Suppressor macrophage treated with lipopolysaccharide for 1 hour (primary cell): ENCODE measurements around the gene IGF2BP2.

Source experiments
- DNase-seq, 3 donors: peaks; one replicate each; pipeline ENCODE4 v3.0.0-alpha.2; 2020 to 2022

IGF2BP2 gene

DNA sequence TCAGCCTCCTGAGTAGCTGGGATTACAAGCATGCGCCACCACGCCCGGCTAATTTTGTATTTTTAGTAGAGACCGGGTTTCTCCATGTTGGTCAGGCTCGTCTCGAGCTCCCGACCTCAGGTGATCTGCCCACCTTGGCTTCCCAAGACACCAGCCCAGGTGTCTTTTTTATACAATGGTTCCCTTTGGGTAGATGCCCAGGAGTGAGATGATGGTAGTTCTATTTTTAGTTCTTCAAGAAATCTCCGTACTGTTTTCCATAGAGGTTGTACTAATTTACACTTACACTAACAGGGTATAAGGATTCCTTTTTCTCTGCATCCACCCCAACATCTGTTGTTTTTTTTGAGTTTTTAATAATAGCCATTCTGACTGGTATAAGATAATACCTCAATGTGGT lies 94.3 kb downstream of the IGF2BP2 start:
- no peak for DNase-seq

DNA sequence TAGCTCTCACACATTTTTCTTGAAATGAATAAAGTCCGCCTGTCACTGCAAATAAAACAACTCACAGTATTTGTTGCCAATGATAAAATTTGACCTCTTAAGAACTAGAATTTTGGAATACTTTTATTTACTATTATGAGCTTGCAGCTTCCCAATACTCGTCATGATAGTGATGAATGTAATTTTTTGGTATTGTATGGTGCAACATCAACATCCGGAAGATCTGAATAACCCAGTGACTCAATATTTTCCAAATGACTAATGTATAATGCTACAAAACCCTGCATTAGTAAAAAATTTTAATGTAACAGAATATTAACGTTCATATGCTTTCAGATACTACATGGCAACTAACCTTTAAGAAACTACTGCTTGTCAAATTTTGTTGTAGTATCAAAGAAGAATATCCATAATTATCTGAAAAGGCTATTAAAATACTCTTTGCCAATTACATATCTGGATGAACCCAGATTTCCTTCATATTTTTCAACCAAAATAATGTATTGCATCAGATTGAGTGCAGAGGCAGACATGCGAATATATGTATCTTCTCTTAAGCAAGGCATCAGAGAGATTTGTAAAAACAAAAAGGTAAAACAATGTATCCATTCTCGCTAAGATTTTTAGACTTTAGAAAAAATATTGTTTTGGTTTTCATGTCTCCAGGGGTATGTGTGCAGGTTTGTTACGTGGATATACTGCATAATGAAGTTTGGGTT lies 95.3 kb downstream of the IGF2BP2 start:
- DNase-seq = peak; percentile 57 to 91 (median 90)

DNA sequence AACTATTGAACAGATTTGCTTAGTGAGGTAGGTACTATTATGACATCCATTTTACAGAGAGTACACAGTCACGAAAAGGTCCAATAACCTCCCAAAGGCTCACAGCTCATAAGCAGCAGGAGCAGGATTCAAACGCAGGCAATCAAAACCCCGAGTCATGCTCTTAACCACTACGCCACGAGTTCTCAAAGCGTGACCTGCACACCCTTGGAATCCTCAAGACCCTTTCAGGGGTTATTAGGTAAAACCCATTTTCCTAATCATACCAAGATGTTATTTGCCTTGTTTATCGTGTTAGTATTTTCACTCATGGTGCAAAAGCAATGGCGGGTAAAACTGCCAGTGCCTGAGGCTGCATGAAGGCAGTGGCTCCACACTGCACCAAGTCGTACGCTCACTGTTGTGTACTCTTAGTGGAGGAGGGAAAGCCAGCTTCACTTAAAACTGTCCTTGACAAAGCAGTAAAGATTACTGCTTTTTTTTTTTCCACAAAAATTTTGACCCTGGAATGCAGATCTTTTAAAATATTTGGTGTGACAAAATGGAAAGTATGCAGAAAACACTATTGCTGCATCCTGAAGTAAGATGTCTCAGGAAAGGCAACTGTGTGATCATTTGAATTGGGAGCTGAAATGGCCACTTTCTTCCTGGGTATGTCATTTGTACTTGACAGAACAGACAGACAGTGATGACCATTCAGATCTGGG lies 96.1 kb downstream of the IGF2BP2 start:
- DNase-seq = peak in 1 of 3 donors; percentile 23

DNA sequence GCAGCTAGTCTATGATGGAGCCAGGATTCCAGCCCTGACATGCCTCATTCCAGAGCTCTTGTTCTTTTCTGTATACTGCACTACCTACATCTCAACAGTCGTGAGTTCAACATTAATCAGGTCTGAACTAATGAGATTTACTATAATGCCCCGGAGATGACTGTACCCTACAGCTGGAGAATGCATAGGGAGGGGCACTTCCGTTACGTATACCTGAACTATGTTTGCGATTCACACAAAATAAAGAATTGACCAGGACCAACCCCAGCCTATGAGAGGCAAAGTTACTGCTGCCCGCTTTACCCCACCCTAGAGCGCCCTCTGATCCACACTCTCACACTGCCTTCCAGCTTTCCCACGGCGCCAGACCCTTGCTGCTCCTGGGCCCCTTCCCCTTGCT lies 97.0 kb downstream of the IGF2BP2 start:
- DNase-seq = no peak

DNA sequence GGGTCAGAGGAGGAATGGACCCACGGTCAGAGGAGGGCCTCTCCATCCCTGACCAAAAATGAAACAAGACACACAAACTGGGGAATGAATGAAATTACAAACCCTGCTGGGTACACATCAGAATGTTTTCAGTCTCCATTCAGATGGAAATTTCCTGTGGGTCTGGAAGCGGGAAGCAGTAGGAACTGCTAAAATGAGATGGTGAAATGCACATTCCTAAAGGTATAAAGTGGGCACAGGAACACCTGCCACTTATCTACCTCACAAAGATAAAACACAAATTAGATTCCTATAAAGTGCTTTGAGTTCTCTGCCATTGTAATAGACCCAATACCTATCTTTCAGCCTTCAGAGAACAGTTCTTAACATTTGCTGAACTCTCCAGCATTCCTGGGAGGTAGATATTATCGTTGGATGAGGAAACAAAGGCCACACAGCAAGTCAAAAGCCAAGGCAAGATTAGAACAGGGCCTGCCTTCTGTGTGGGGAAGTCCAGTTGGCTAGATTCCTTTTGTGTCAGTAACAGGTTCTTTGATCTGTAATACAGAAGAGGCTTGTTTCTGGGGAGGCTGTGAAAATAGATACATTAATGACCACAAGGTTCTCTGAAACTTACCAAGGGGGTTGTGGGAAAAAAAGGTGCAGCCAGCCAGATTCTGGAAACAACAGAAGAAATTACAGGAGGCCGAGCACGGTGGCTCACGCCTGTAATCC lies 98.4 kb downstream of the IGF2BP2 start:
- no peak for DNase-seq

DNA sequence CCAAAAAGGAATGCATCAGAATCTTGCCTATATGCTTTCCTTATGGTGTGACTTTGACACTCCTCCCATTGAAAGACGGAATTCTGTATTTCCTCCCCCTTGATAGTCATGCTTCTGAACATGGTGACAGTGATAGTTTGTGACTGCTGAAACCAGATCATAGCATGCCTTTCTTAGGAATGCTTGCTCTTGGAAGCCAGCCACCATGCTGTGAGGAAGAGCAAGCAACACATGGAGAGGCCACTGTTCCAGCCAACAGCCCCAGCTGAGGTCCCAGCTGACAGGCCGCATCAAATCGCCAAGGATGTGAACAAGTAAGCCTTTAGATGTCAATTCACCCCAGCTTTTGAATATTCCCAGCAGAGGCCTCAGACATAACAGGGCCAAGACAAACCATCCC lies 100.1 kb downstream of the IGF2BP2 start:
- no peak for DNase-seq

DNA sequence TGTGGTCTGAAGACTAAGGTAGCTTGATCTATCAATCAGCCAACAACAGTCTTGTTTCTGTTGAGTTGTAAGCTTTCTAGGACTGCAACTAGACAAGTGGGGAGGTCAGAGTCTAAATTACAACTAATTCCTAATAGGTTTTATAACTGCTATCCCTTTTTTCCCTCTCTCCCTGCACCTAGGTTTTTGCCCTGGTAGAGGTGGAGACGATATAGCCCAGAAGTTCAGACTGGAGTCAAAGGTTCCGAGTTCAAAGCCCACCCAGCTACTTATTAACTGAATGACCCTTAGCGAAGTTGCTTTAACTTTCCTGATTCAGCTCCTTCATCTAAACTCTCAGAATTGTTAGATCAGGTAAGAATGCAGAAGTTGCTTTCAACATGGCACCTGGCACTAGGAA lies 100.6 kb downstream of the IGF2BP2 start:
- DNase-seq = no peak

DNA sequence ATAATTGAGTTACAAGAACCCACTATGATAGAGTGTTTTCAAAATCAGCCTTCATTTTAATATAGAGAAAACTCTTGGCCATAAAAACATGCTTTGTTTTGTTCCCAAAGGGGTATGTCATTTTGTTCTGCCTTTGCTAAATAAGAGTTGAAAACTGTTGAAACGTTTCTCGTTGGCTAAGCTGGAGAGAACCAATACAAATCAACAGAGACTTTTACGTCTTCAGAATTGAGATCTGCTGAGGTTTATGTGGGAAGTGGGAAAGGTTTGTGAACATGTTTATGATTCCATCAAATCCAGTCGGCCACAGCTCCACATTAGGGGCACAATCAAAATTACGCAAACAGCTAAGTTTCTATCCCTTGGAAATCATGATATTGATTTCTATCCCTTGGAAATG lies 102.0 kb downstream of the IGF2BP2 start:
- no peak for DNase-seq

DNA sequence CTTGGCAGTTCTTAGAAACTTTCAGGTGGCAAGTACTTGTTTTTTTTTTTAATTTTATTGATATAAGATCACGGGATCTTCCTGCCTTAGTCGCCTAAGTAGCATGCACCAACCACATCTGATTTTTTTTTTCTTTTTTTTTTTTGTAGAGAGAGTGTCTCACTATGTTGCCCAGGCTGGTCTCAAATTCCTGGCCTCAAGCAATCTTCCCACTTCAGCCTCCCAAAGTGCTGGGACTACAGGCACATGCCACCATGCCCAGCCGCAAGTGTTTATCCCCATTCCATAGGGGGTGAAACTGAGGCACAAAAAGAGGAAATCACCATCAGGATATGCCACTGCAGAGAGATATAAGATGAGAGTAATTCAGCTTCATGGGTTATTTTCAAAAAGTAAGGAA lies 102.9 kb downstream of the IGF2BP2 start:
- DNase-seq = no peak

DNA sequence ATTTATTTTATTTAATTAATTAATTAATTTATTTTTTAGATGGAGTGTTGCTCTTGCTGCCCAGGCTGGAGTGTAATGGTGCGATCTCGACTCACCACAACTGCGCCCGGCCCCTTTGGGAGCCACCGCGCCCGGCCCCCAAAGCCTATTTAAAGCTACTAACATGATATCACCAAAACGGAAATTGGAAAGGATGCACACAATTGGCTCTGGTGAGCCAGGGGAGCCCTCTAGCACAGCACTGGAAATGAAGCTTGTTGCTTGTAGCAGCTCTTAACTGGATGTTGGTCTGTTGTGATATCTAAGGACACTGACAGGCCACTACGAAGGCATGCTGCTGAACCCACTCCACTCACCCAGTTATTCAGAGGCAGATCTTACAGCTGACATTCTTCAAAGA lies 104.5 kb downstream of the IGF2BP2 start:
- DNase-seq = no peak

DNA sequence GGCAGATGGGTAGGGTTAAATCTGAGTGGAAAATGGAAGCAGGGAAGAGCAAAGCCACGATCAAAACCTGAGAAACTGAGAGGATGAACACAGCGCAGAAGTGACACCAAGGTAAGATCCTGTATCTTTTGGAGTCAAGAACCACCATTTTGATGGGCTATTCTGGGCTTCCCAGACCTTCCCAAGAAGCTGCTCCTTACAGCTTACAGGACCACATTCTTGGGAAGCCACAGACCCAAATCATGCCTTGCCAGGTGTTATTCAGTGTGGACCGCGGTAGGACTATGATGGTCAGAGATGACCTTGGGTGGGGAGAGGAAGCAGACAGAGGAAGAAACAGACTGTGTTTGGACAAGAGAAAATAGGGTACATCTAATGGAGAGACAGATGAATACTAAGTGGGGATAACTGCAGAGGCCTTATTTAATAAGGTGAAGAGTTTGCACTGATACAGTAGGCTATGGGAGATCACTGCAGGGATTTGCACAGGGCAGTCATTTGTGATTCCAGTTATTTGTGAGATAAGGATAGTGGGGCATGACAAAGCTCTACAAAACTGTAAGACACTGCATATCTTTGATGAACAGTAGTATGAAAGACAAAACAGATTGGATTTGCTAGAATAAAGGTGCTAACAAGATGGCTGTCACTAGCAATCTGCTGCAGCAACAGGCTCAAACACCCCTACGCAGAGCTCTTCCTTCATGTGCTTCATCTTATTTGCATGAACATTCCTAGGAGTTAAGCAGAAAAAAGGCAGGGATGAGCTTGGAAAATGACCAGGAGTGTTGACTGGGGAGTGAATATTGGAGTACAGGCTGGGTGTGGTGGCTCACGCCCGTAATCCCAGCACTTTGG lies 105.9 kb downstream of the IGF2BP2 start:
- no peak for DNase-seq

DNA sequence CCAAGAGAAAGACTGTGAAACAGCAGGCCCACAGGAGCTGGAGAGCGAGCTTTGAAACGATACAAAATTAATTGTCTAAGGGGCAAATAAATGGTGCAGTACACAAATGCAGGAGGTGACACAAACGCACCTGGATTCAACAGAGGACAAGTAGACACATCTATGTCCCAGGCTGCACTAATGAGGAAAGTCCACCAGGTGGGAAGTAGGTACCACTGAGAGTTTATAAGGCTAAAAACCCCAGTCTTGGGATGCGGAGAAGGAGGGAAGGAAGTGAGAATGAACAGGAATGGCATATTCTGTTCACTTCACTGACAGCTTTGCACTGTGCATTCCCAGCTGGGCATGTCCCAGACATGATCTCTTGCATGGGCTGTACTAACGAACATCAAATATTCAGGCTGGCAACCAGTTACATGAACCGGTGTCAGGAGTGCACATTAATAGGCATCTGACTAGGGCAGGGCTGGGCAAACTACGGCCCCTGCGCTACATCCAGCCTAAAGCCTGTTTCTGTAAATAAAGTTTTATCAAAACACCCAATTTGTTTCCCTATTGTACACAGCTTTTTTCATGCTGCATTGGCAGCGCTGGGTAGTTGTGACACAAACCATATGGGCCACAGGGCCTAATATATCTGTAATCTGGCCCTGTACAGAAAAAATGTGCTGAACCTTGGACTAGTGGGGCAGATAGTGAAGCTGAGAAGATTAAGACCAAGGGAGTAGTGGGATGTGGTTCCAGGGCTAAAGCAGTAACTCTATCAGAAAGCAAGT lies 107.0 kb downstream of the IGF2BP2 start:
- no peak for DNase-seq

DNA sequence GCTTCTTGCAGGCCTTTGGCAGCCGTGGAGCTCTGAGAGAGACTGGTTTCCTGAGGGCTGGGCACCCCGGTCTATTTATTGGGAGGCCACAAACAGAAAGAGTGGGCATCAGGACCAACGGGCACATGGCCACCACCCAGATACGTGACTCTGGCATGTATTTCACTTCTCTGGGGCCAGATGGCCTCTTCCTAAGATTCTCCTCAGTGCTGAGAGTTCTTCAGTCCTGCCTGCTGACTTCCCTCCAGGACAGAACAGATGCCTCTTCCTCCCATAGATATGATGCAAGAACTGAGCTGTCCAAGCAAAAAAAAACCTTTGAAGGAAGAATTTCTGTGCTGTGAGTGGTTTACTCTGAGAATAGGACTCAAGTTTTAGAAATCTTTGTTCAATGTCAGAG lies 107.7 kb downstream of the IGF2BP2 start:
- peak; percentile 47 to 62 (median 58) for DNase-seq

DNA sequence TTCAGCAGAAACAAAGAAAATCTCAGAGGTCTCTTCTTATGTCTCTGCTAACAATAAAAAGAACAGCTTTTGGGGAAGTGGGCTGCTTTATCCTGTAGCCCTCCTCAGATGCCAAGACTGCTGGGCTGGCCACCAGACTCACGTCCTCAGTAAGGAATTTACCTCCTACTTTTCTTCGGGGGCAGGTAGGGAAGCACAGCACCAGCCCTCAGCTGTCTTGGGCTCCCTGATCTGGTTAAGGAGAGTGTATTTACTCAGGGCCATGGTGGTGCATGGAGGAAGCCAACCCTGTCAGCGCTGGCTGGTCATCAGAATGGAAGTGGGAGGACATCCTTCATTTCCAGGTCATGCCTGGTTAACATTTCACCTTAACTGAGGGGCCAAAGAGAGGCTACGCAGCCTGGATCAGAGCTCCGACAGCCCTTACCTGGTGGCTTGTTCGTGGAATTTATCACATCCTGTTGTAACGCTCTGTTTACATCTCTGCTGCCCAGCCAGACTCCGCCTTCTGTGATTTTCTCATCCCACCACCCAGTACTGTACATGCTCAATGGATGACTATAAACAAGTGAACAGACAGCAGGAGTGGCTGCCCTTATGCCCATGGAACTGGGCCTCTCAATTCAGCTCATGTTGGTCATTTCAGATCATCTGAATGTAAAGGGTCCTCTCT lies 108.3 kb downstream of the IGF2BP2 start:
- no peak for DNase-seq

DNA sequence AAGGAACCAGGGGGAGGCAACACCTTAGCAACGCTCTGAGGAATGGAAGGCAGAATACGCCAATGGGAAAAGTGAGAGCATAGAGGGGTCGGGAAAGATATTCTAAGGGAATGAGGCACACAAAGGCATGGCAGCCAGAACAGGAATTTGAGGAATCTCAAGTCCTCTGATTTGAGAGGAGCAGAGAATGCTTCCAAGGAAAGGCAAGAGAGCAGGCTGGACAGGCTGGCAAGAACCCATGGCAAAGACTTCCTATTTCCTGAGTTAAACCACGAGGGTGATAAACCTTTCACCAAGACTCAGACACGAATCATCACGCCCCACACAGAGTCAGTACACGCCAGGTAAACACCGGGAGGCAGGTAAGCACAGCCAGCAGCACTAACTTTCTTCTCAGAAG lies 109.8 kb downstream of the IGF2BP2 start:
- DNase-seq = no peak

DNA sequence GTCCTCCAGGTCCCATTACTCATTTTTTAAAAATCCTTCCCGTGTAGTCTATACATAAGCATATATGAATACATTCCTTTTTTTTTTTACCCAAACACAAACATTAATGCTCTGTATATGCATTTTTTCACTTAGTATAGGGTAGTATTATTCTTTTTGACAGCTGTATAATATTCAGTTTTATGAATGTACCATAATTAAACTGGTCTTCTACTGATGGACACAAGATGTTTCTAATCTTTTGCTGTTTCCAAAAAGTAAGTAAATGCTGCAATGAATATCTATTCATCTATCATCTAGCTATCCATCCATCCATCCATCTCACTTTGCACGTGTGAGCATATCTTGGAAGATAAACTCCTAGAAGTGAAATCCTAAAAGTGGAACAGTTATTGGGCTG lies 110.8 kb downstream of the IGF2BP2 start:
- DNase-seq = no peak

DNA sequence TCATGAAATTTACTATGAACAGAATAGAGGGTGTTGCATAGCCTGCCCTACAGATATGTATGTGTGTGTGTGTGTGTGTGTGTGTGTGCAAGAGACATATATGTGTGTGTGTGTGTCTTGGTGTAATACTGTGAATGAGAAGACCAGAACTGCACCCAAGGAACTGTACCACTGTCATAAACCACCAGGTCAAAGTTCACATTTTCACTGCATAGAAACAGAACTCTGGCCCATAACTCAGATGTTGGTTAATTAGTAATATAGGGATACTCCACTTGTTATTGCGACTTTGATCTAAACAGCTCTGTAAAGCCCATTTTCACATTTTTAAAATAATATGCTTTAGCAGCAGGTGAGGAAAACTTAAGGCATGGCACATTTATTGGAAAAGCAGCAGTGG lies 111.8 kb downstream of the IGF2BP2 start:
- no peak for DNase-seq

DNA sequence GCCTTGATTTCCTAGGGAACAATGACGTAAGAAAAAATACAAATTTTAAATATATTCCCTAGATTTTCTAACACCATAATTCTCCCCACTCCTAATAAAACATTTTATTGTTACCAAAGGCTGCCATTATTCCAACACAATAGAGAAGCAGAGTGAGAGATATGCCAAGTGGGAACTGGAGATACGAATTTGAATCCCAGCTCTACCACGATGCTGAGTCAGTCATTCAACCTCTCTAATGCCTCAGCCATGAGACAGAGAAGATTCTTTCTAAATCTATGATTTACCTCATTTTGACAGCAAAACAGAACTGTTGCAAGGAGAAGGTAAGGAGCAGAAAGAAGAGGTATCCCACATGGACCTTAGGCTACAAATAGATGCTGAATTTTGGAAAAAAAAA lies 112.5 kb downstream of the IGF2BP2 start:
- no peak for DNase-seq

DNA sequence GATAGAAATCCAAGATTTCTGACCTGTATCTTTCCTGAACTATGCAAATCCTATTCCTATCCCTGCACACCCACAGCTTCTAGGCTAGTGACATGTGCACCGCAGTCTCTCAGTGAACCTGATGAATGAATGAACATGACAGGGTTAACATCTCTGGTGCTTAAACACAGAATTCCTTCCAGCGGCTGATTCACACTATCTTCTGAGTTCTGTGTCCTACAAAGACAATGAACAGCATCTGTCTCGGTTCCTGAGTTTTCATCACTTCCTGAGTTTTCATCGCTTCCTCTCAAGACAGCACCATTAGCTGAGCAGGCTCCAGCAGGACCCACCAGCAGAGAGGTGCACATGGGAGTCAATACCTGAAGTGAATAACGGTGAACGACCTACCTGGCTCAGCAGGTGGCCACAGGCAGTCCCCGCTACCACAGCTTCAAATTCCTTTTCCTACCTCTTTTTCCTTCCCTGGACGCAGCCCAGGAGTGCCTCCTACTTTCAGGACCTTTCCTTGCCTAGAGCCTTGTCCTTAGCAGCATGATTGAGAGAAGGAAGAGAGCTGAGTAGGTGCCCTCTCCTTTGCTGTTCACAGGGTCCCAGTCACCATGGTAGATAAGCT lies 113.5 kb downstream of the IGF2BP2 start:
- peak in 2 of 3 donors; percentile 16 to 27 for DNase-seq

DNA sequence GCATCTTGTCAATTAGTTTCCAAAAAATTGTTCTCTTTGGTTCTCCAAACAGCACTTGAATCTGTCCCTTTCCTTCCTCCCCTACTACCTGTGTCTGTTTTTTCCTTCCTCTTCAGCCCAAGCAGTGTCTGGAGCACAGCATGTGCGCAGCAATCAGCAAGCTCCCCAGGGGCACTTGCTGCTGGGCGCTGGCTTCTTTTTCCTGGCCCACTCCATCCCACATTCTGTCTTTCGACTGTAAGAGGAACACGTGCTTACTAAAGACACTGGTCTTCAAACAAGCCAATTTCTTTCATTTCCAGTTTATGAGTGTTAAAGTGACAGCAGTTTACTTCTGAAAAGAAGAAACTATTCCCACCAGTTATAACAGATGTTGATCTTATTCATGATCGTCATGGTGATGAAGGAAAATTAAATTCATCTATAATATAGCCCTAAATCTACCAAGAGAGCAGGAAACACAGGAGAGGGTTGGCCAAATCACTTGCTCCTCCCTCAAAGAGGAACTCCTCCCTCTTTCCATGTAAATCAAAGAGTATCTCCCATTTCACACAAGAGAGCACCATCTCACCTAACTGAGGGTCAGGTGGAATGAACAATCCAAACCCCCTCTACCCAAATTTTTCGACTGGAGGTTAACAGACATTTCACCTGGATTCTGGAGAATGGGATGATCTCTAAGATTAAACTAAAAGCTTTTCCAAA lies 115.4 kb downstream of the IGF2BP2 start:
- no peak for DNase-seq

DNA sequence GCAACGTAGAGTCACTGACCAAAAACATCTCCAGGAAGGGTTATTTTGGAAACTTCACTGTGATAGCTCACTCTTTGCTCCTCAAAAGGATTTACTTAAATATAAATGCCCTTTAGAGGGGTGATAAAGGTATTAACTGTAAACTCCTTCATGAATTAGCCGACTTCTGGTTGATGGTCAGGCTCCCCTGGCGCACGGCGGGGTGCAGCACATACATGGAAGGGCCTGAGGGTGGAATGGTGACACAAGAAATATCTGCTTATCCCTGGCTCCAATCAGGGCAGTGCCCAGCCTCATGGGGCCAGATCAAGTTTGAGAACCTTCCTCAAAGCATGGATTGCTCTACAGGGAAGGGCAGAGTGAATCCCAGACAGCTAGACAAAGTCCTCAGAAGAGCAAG lies 116.5 kb downstream of the IGF2BP2 start:
- DNase-seq = no peak
